Cardiac septum (tissue), 1 donor: ENCODE data around the gene RACGAP1. TPM values are rescaled to one million over a fixed set of nuclear protein-coding genes. Genes with fewer than 3 reads are reported as not detected.

Experiments used
- DNase-seq: peaks from one replicate; pipeline ENCODE4 v3.0.0-alpha.2; 2020; ENCODE audit warnings: low spot score
- intact Hi-C: fragments of 100-400 bp; cut with DNase I; formaldehyde crosslinking; loops from one replicate; pipeline ENCODE4 v1.14.0; 2022
- long read RNA-seq: library from polyadenylated mRNA; unstranded; transcript quantifications from one replicate; pipeline ENCODE4 v2.0.0, GENCODE V29; 2021
- total RNA-seq: library from RNA; stranded (reverse); fragmentation: NEBNext Ultra II Directional; extraction: Animal tissue kit (Norgen Biotek cat#: 25700); gene quantifications from one replicate; pipeline ENCODE4 v1.2.1, GENCODE V29; 2021
- donor health status: DM: no; HTN: no; CAD: no.

The RACGAP1 gene
- total RNA-seq = 2.6 TPM
- long read RNA-seq, partial matches to known transcripts = 0 of 1 reads
- long read RNA-seq, other reads (novel, unspliced or antisense) = 1 of 1 reads

GRCh38 chr12:50025187-50026059 is at the start of gene RACGAP1:
RACGAP1 (minus strand) TSS chr12:50025494; CDS start chr12:50016715, 8,779 bp downstream.
- DNase-seq = peak; percentile 97
- intact Hi-C loops = no loop called here

- intact Hi-C loops = no loop called here
- DNase-seq = no peak
Observed at GRCh38 chr12:50073712-50074111, 48.4 kb upstream of the RACGAP1 start.

- no peak for DNase-seq
- intact Hi-C loops = no loop called here
Observed at GRCh38 chr12:50073206-50073605, 47.9 kb upstream of the RACGAP1 start.

- intact Hi-C loops = no loop called here
- DNase-seq = no peak
Observed at GRCh38 chr12:50072198-50072907, 47.1 kb upstream of the RACGAP1 start.

GRCh38 chr12:50070314-50071060 is 45.2 kb upstream of the RACGAP1 start:
- intact Hi-C loops = loop anchor here (2.0 kb wide), 1 partner anchor 104 kb away; no protein-coding TSS in a partner anchor
- peak; percentile 90 for DNase-seq

GRCh38 chr12:50069539-50069938 is 44.2 kb upstream of the RACGAP1 start:
- intact Hi-C loops = no loop called here
- no peak for DNase-seq

GRCh38 chr12:50069069-50069468 is 43.8 kb upstream of the RACGAP1 start:
- DNase-seq = no peak
- intact Hi-C loops = no loop called here

- no peak for DNase-seq
- intact Hi-C loops = no loop called here
Observed at GRCh38 chr12:50066402-50066801, 41.1 kb upstream of the RACGAP1 start.

- DNase-seq = no peak
- intact Hi-C loops = no loop called here
Observed at GRCh38 chr12:50065726-50066310, 40.5 kb upstream of the RACGAP1 start.

GRCh38 chr12:50062728-50063460 is 37.6 kb upstream of the RACGAP1 start:
- intact Hi-C loops = no loop called here
- no peak for DNase-seq

- DNase-seq = peak; percentile 54
- intact Hi-C loops = no loop called here
Observed at GRCh38 chr12:50061946-50062686, 36.8 kb upstream of the RACGAP1 start.

GRCh38 chr12:50061171-50061570 is 35.9 kb upstream of the RACGAP1 start:
- intact Hi-C loops = no loop called here
- DNase-seq = no peak

GRCh38 chr12:50060120-50060468 is 34.8 kb upstream of the RACGAP1 start:
- DNase-seq = no peak
- intact Hi-C loops = no loop called here

GRCh38 chr12:50059440-50060119 is 34.3 kb upstream of the RACGAP1 start:
- no peak for DNase-seq
- intact Hi-C loops = loop anchor here (5.0 kb wide), 2 partner anchors 192 to 282 kb away; no protein-coding TSS in a partner anchor

GRCh38 chr12:50058743-50059312 is 33.5 kb upstream of the RACGAP1 start:
- intact Hi-C loops = loop anchor here (5.0 kb wide), 2 partner anchors 192 to 282 kb away; no protein-coding TSS in a partner anchor
- DNase-seq = no peak

- DNase-seq = no peak
- intact Hi-C loops = loop anchor here (2.0 to 5.0 kb wide), 3 partner anchors 91 to 281 kb away; no protein-coding TSS in a partner anchor
Observed at GRCh38 chr12:50057896-50058670, 32.8 kb upstream of the RACGAP1 start.
